Breast epithelium (tissue), 3 donors: Measurements from ENCODE around the gene AFF3.

ENCODE experiments used
- CTCF ChIP-seq, 3 donors: fragments of 450-650 bp; IDR thresholded peaks; one replicate each; pipeline ENCODE4 v1.5.1; 2016 to 2017; ENCODE audit warnings: antibody characterized with exemption in 3 of 3, mild to moderate bottlenecking in 3 of 3, moderate library complexity in 3 of 3
- POLR2A ChIP-seq: fragments of 450-650 bp; IDR thresholded peaks from one replicate; pipeline ENCODE4 v1.6.1; 2016; ENCODE audit warnings: antibody characterized with exemption, mild to moderate bottlenecking, moderate library complexity

- TF ChIP-seq CTCF (IDR thresholded peaks at IDR 0.05): no peak
- TF ChIP-seq POLR2A: no peak
Observed at GRCh38 chr2:99679518-99679917, 462.9 kb downstream of the AFF3 start.
